Measurements from ENCODE around the gene GSTO1. TPM values are rescaled to one million over a fixed set of nuclear protein-coding genes. Genes with fewer than 3 reads are reported as not detected.

GSTO1 gene
- total RNA-seq, 5 donors from 2014 or later (not counting 1 experiment from before 2014, with no cell fraction given), result 19.9 to 61.5 (median 46.2) TPM

GRCh38 chr10:104259456-104259855 lies 4.8 kb downstream of the GSTO1 start:
- Mint-ChIP-seq H3K9me3 (no peaks in the 10 kb centered on the region), H3K4me3 (no peak overlapping the region), H3K27me3 (no peaks in the 10 kb centered on the region), H3K36me3 (peaks cover 44% of the 10 kb centered on the region), H3K4me1 (peaks cover 75 to 78% (median 76%) of the 10 kb centered on the region in 3 donors), H3K27ac (peak overlapping the region; percentile 85 to 88)
- WGBS (ENCODE audit: insufficient coverage), result 86% methylated on average over 2 of the region's 3 CpGs
- ATAC-seq (replicated peaks in 1 of 4), result no peak
- ChIA-PET CTCF (interaction anchor here in 1 of 2 donors (0.9 kb wide), 1 partner anchor 15 kb away, joined by 3 read pairs; no protein-coding TSS in a partner anchor), POLR2A (no interaction called here)
- Histone ChIP-seq H3K36me3 (ENCODE audit: control insufficient read depth in 2 of 2, extremely low read depth in 1 of 2, insufficient read depth in 1 of 2, low read length in 1 of 2) (peaks cover 5 to 56% of the 10 kb centered on the region in 2 donors), H3K27ac (ENCODE audit: low read length) (peak overlapping the region; percentile 40), H3K27me3 (replicated peaks in 1 of 2; ENCODE audit: control insufficient read depth in 2 of 2, extremely low read depth in 1 of 2, insufficient read depth in 2 of 2, low read length in 1 of 2) (no peaks in the 10 kb centered on the region), H3K4me3 (ENCODE audit: control insufficient read depth in 1 of 2, extremely low read depth in 1 of 2, low read length in 1 of 2) (no peak overlapping the region), H3K4me1 (ENCODE audit: control insufficient read depth in 1 of 2, extremely low read depth in 1 of 2, insufficient read depth in 2 of 2, low read length in 2 of 2) (peaks cover 7 to 16% of the 10 kb centered on the region in 2 experiments), H3K9me3 (no peaks in the 10 kb centered on the region)
- DNase-seq, result no peak

- Mint-ChIP-seq H3K36me3 (peaks cover 49% of the 10 kb centered on the region), H3K4me1 (peaks cover 81 to 83% (median 82%) of the 10 kb centered on the region in 3 donors), H3K27ac (peak overlapping the region; percentile 85 to 88), H3K4me3 (peak overlapping the region in 2 of 3 donors; percentile 9 to 57), H3K27me3 (no peaks in the 10 kb centered on the region), H3K9me3 (no peaks in the 10 kb centered on the region)
- no peak overlapping the region for H3K4me3 ChIP-seq (ENCODE audit: control insufficient read depth in 1 of 2, extremely low read depth in 1 of 2, low read length in 1 of 2)
- peak overlapping the region; percentile 40 for H3K27ac ChIP-seq (ENCODE audit: low read length)
- ATAC-seq (replicated peaks in 1 of 4) (peak in 3 of 4 experiments; percentile 8 to 31 (median 11)), DNase-seq (no peak)
- H3K4me1 ChIP-seq (ENCODE audit: control insufficient read depth in 1 of 2, extremely low read depth in 1 of 2, insufficient read depth in 2 of 2, low read length in 2 of 2), result peaks cover 7 to 15% of the 10 kb centered on the region in 2 experiments
- peaks cover 5 to 63% of the 10 kb centered on the region in 2 donors for H3K36me3 ChIP-seq (ENCODE audit: control insufficient read depth in 2 of 2, extremely low read depth in 1 of 2, insufficient read depth in 1 of 2, low read length in 1 of 2)
- H3K9me3 ChIP-seq, result no peaks in the 10 kb centered on the region
- CTCF ChIA-PET, result interaction anchor here in 1 of 2 donors (0.9 to 1.0 kb wide), 2 partner anchors 14 kb away, joined by 3 to 6 read pairs; no protein-coding TSS in a partner anchor
- 70% methylated on average over 4 of the region's 6 CpGs for WGBS (ENCODE audit: insufficient coverage)
- no peaks in the 10 kb centered on the region for H3K27me3 ChIP-seq (replicated peaks in 1 of 2; ENCODE audit: control insufficient read depth in 2 of 2, extremely low read depth in 1 of 2, insufficient read depth in 2 of 2, low read length in 1 of 2)
- POLR2A ChIA-PET, result no interaction called here
These were observed 5.5 kb downstream of the GSTO1 start for GRCh38 chr10:104259999-104260774.

GRCh38 chr10:104260775-104261115 lies 6.1 kb downstream of the GSTO1 start:
- peaks cover 5 to 68% of the 10 kb centered on the region in 2 donors for H3K36me3 ChIP-seq (ENCODE audit: control insufficient read depth in 2 of 2, extremely low read depth in 1 of 2, insufficient read depth in 1 of 2, low read length in 1 of 2)
- no CpG with 5 or more reads among the region's 3 CpGs for WGBS (ENCODE audit: insufficient coverage)
- peak overlapping the region in 2 of 3 donors; percentile 9 to 57 for H3K4me3 Mint-ChIP-seq
- no peaks in the 10 kb centered on the region for H3K9me3 ChIP-seq
- H3K9me3 Mint-ChIP-seq, result no peaks in the 10 kb centered on the region
- peaks cover 5 to 15% of the 10 kb centered on the region in 2 experiments for H3K4me1 ChIP-seq (ENCODE audit: control insufficient read depth in 1 of 2, extremely low read depth in 1 of 2, insufficient read depth in 2 of 2, low read length in 2 of 2)
- no peak overlapping the region for H3K4me3 ChIP-seq (ENCODE audit: control insufficient read depth in 1 of 2, extremely low read depth in 1 of 2, low read length in 1 of 2)
- ChIA-PET POLR2A (no interaction called here), CTCF (interaction anchor here in 1 of 2 donors (1.0 kb wide), 1 partner anchor 14 kb away, joined by 6 read pairs; no protein-coding TSS in a partner anchor)
- peak overlapping the region; percentile 85 to 88 for H3K27ac Mint-ChIP-seq
- peaks cover 54% of the 10 kb centered on the region for H3K36me3 Mint-ChIP-seq
- ATAC-seq (replicated peaks in 1 of 4) (peak in 3 of 4 experiments; percentile 72 to 81 (median 80)), DNase-seq (peak in 1 of 35 experiments; percentile 21)
- peaks cover 82 to 86% (median 85%) of the 10 kb centered on the region in 3 donors for H3K4me1 Mint-ChIP-seq
- no peaks in the 10 kb centered on the region for H3K27me3 ChIP-seq (replicated peaks in 1 of 2; ENCODE audit: control insufficient read depth in 2 of 2, extremely low read depth in 1 of 2, insufficient read depth in 2 of 2, low read length in 1 of 2)
- H3K27ac ChIP-seq (ENCODE audit: low read length), result peak overlapping the region; percentile 40
- no peaks in the 10 kb centered on the region for H3K27me3 Mint-ChIP-seq

- no peaks in the 10 kb centered on the region for H3K9me3 ChIP-seq
- no peak overlapping the region for H3K4me3 Mint-ChIP-seq
- ATAC-seq (replicated peaks in 1 of 4) (no peak), DNase-seq (no peak)
- H3K27me3 Mint-ChIP-seq, result no peaks in the 10 kb centered on the region
- peaks cover 58% of the 10 kb centered on the region for H3K36me3 Mint-ChIP-seq
- no peaks in the 10 kb centered on the region for H3K9me3 Mint-ChIP-seq
- peaks cover 2 to 20% of the 10 kb centered on the region in 2 experiments for H3K4me1 ChIP-seq (ENCODE audit: control insufficient read depth in 1 of 2, extremely low read depth in 1 of 2, insufficient read depth in 2 of 2, low read length in 2 of 2)
- H3K4me3 ChIP-seq (ENCODE audit: control insufficient read depth in 1 of 2, extremely low read depth in 1 of 2, low read length in 1 of 2), result no peak overlapping the region
- peaks cover 5 to 69% of the 10 kb centered on the region in 2 donors for H3K36me3 ChIP-seq (ENCODE audit: control insufficient read depth in 2 of 2, extremely low read depth in 1 of 2, insufficient read depth in 1 of 2, low read length in 1 of 2)
- 100% methylated on average over 2 of the region's 5 CpGs for WGBS (ENCODE audit: insufficient coverage)
- H3K27ac ChIP-seq (ENCODE audit: low read length), result no peak overlapping the region
- CTCF ChIA-PET, result interaction anchor here in 1 of 2 donors (0.9 to 1.3 kb wide), 2 partner anchors 9 to 13 kb away, joined by 3 read pairs; no protein-coding TSS in a partner anchor
- POLR2A ChIA-PET, result interaction anchor here (1.0 to 1.7 kb wide), 2 partner anchors 7 to 11 kb away, joined by 3 to 5 read pairs; partner anchors contain the start of gene GSTO1 (in 1 of the 2)
- H3K27ac Mint-ChIP-seq, result peak overlapping the region; percentile 85 to 88
- peaks cover 76 to 85% (median 84%) of the 10 kb centered on the region in 3 donors for H3K4me1 Mint-ChIP-seq
- no peaks in the 10 kb centered on the region for H3K27me3 ChIP-seq (replicated peaks in 1 of 2; ENCODE audit: control insufficient read depth in 2 of 2, extremely low read depth in 1 of 2, insufficient read depth in 2 of 2, low read length in 1 of 2)
These were observed 7.4 kb downstream of the GSTO1 start for GRCh38 chr10:104262055-104262454.

GRCh38 chr10:104264783-104265182 lies 10.1 kb downstream of the GSTO1 start:
- CTCF ChIA-PET, result no interaction called here
- H3K27ac Mint-ChIP-seq, result peak overlapping the region in 1 of 2 donors; percentile 57

GRCh38 chr10:104267721-104268404 lies 13.2 kb downstream of the GSTO1 start:
- POLR2A ChIA-PET, result no interaction called here
- peak in 1 of 35 experiments; percentile 28 for DNase-seq
- Histone ChIP-seq H3K4me1 (ENCODE audit: control insufficient read depth in 1 of 2, extremely low read depth in 1 of 2, insufficient read depth in 2 of 2, low read length in 2 of 2) (peaks cover 14 to 21% of the 10 kb centered on the region in 2 experiments), H3K27me3 (replicated peaks in 1 of 2; ENCODE audit: control insufficient read depth in 2 of 2, extremely low read depth in 1 of 2, insufficient read depth in 2 of 2, low read length in 1 of 2) (no peaks in the 10 kb centered on the region), H3K9me3 (no peaks in the 10 kb centered on the region), H3K36me3 (ENCODE audit: control insufficient read depth in 2 of 2, extremely low read depth in 1 of 2, insufficient read depth in 1 of 2, low read length in 1 of 2) (peaks cover 0 to 22% of the 10 kb centered on the region in 2 donors), H3K27ac (ENCODE audit: low read length) (peak overlapping the region; percentile 92), H3K4me3 (ENCODE audit: control insufficient read depth in 1 of 2, extremely low read depth in 1 of 2, low read length in 1 of 2) (peak overlapping the region; percentile 84 to 96)
- peaks cover 28% of the 10 kb centered on the region for H3K36me3 Mint-ChIP-seq
- CTCF ChIA-PET, result interaction anchor here (0.7 to 1.8 kb wide), 7 partner anchors 11 to 84 kb away, joined by 3 to 7 read pairs (median 4); no protein-coding TSS in a partner anchor
- WGBS (ENCODE audit: insufficient coverage), result 73% methylated on average over 4 of the region's 14 CpGs
- H3K9me3 Mint-ChIP-seq, result no peaks in the 10 kb centered on the region
- no peak for ATAC-seq (replicated peaks in 1 of 4)
- H3K27ac Mint-ChIP-seq, result peak overlapping the region; percentile 89 to 98
- peaks cover 48 to 58% (median 55%) of the 10 kb centered on the region in 3 donors for H3K4me1 Mint-ChIP-seq
- no peaks in the 10 kb centered on the region for H3K27me3 Mint-ChIP-seq
- peak overlapping the region; percentile 84 to 92 (median 88) for H3K4me3 Mint-ChIP-seq

More at GRCh38 chr10:104264783-104265182, 10.1 kb downstream of the GSTO1 start:
- H3K36me3 Mint-ChIP-seq, result peaks cover 49% of the 10 kb centered on the region
- no peaks in the 10 kb centered on the region for H3K9me3 Mint-ChIP-seq
- no peaks in the 10 kb centered on the region for H3K27me3 ChIP-seq (replicated peaks in 1 of 2; ENCODE audit: control insufficient read depth in 2 of 2, extremely low read depth in 1 of 2, insufficient read depth in 2 of 2, low read length in 1 of 2)
- peaks cover 5 to 51% of the 10 kb centered on the region in 2 donors for H3K36me3 ChIP-seq (ENCODE audit: control insufficient read depth in 2 of 2, extremely low read depth in 1 of 2, insufficient read depth in 1 of 2, low read length in 1 of 2)
- peaks cover 66 to 83% (median 80%) of the 10 kb centered on the region in 3 donors for H3K4me1 Mint-ChIP-seq
- no peak overlapping the region for H3K4me3 Mint-ChIP-seq
- ATAC-seq (replicated peaks in 1 of 4) (no peak), DNase-seq (no peak)
- peaks cover 14 to 28% of the 10 kb centered on the region in 2 experiments for H3K4me1 ChIP-seq (ENCODE audit: control insufficient read depth in 1 of 2, extremely low read depth in 1 of 2, insufficient read depth in 2 of 2, low read length in 2 of 2)
- H3K9me3 ChIP-seq, result no peaks in the 10 kb centered on the region
- WGBS (ENCODE audit: insufficient coverage), result 100% methylated on average over 1 of the region's 5 CpGs
- POLR2A ChIA-PET, result interaction anchor here in 1 of 2 donors (0.6 to 0.9 kb wide), 2 partner anchors 10 to 118 kb away, joined by 3 read pairs; partner anchors contain the start of gene GSTO1
- H3K27me3 Mint-ChIP-seq, result no peaks in the 10 kb centered on the region
- no peak overlapping the region for H3K27ac ChIP-seq (ENCODE audit: low read length)
- H3K4me3 ChIP-seq (ENCODE audit: control insufficient read depth in 1 of 2, extremely low read depth in 1 of 2, low read length in 1 of 2), result no peak overlapping the region

Data from T-cell (primary cell).